Measurements from ENCODE around the gene TSTD1.

DNA sequence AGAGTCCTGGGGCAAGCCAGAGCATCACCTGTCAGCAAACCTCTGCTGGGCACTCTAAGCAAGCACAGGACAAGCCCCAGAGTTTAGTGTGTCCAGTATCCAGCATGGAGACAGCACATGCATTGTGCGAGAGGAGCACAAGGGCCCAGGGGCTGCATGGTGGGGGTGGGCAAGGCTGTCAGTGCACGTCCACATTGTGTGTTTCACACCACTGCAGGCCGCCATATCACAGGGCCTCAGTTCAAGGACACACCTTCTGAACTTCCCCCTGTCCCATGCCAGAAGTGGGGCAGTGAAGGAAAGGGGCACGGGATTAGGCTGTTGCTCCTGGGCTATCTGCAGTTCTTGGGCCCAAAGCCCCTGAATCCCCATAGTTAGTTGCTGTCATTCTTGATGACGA lies 782 bp upstream of the TSTD1 start:
- TF ChIP-seq POLR2A (IDR thresholded peaks at IDR 0.05): no peak
- TF ChIP-seq POLR2AphosphoS5 (IDR thresholded peaks at IDR 0.05): no peak
